Cardiac muscle cell (in vitro differentiated cells and primary cell): Measurements from ENCODE around the gene GCSAML. TPM values are rescaled to one million over a fixed set of nuclear protein-coding genes. Genes with fewer than 3 reads are reported as not detected.

Experiments
- DNase-seq, 2 donors: peaks; one replicate each; pipeline versions ENCODE4 v3.0.0 to v3.0.0-alpha.2; 2010 to 2017; ENCODE audit warnings: low read depth in 1 of 2, low spot score in 1 of 2
- H3K27ac ChIP-seq: fragments of 200-600 bp; sonication (generic); 2 replicates; pipeline ENCODE4 v1.5.1; 2016
- H3K27me3 ChIP-seq: fragments of 200-600 bp; sonication (generic); 2 replicates; pipeline ENCODE4 v1.6.0; 2016; ENCODE audit warnings: control low read depth
- H3K36me3 ChIP-seq: fragments of 200-600 bp; sonication (generic); 2 replicates; pipeline ENCODE4 v1.5.1; 2016; ENCODE audit warnings: control low read depth
- H3K4me1 ChIP-seq: fragments of 200-600 bp; sonication (generic); 2 replicates; pipeline ENCODE4 v1.8.1; 2017; ENCODE audit warnings: low read depth, mild to moderate bottlenecking, mixed run types
- H3K4me3 ChIP-seq: fragments of 200-600 bp; sonication (generic); 2 replicates; pipeline ENCODE4 v1.5.1; 2016; ENCODE audit warnings: mild to moderate bottlenecking
- H3K9me3 ChIP-seq: fragments of 200-600 bp; sonication (generic); 2 replicates; pipeline ENCODE4 v1.5.1; 2017; ENCODE audit warnings: low read depth, mild to moderate bottlenecking, control low read depth
- CTCF ChIP-seq: IDR thresholded peaks from 2 replicates; pipeline ENCODE4 v1.5.1; 2012; ENCODE audit warnings: low read depth, mild to moderate bottlenecking, low read length
- polyA plus RNA-seq: library from polyadenylated mRNA; unstranded; fragments of >200 nt; fragmentation: Nextera tagmentation; extraction: Ambion mirVana; gene quantifications from 2 replicates; pipeline ENCODE4 v1.2.1, GENCODE V29; 2016
- total RNA-seq: library from RNA; depleted of rRNA; stranded (reverse); fragments of >200 nt; gene quantifications from 2 replicates; pipeline ENCODE4 v1.2.3, GENCODE V29; 2016

GCSAML gene
- total and polyA plus RNA-seq, 2 experiments from 2014 or later = not detected

- no peak overlapping the region for H3K27ac ChIP-seq
- no peaks in the 10 kb centered on the region for H3K4me1 ChIP-seq
- no peak for TF ChIP-seq CTCF
- no peaks in the 10 kb centered on the region for H3K9me3 ChIP-seq
- no peak overlapping the region for H3K4me3 ChIP-seq
- H3K36me3 ChIP-seq = no peaks in the 10 kb centered on the region
- DNase-seq = no peak
- H3K27me3 ChIP-seq = no peaks in the 10 kb centered on the region
These were observed 20.0 kb upstream of the GCSAML start for GRCh38 chr1:247528812-247529474.

- Histone ChIP-seq H3K4me1 (no peaks in the 10 kb centered on the region), H3K9me3 (no peaks in the 10 kb centered on the region), H3K27ac (no peak overlapping the region), H3K36me3 (no peaks in the 10 kb centered on the region), H3K4me3 (no peak overlapping the region), H3K27me3 (no peaks in the 10 kb centered on the region)
- DNase-seq = no peak
- TF ChIP-seq CTCF = no peak
These were observed 19.1 kb upstream of the GCSAML start for GRCh38 chr1:247529771-247530355.

- no peaks in the 10 kb centered on the region for H3K36me3 ChIP-seq
- no peak for TF ChIP-seq CTCF
- no peaks in the 10 kb centered on the region for H3K9me3 ChIP-seq
- H3K4me3 ChIP-seq = no peak overlapping the region
- H3K4me1 ChIP-seq = no peaks in the 10 kb centered on the region
- no peaks in the 10 kb centered on the region for H3K27me3 ChIP-seq
- no peak overlapping the region for H3K27ac ChIP-seq
- no peak for DNase-seq
These were observed 18.1 kb upstream of the GCSAML start for GRCh38 chr1:247530785-247531184.

GRCh38 chr1:247531937-247532336 is 17.0 kb upstream of the GCSAML start:
- H3K4me3 ChIP-seq = no peak overlapping the region
- no peaks in the 10 kb centered on the region for H3K9me3 ChIP-seq
- H3K36me3 ChIP-seq = no peaks in the 10 kb centered on the region
- TF ChIP-seq CTCF = no peak
- no peak overlapping the region for H3K27ac ChIP-seq
- H3K27me3 ChIP-seq = no peaks in the 10 kb centered on the region
- no peaks in the 10 kb centered on the region for H3K4me1 ChIP-seq
- no peak for DNase-seq

DNA sequence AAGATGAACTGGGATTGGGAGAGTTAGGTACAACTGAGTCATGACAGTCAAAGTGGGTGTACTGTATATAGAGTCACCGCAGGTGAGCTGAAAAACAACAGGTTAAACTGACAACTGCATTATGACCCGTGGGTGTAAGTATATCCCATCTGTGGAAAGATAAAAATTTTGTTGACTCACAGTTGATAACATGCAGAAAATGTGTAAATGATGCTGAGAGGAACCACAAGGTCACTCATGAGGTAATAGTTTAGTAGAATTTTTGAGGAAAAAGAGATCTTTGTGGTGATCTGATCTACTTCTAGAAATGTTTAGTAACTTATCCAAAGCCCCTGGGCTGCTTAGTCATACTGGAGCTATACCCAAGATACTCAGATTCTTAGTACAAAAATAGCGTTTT is 13.5 kb upstream of the GCSAML start:
- TF ChIP-seq CTCF = no peak
- Histone ChIP-seq H3K4me1 (no peaks in the 10 kb centered on the region), H3K4me3 (no peak overlapping the region), H3K27me3 (no peaks in the 10 kb centered on the region), H3K36me3 (no peaks in the 10 kb centered on the region), H3K27ac (no peak overlapping the region), H3K9me3 (no peaks in the 10 kb centered on the region)
- DNase-seq = no peak
